Measurements from ENCODE around the gene SHH. TPM values are rescaled to one million over a fixed set of nuclear protein-coding genes. Genes with fewer than 3 reads are reported as not detected.

The SHH gene
- total RNA-seq (2021; fragmentation: NEBNext Ultra II Directional; extraction: Animal tissue kit (Norgen Biotek cat#: 25700)), result not detected
- long read RNA-seq, result 0 reads

DNA sequence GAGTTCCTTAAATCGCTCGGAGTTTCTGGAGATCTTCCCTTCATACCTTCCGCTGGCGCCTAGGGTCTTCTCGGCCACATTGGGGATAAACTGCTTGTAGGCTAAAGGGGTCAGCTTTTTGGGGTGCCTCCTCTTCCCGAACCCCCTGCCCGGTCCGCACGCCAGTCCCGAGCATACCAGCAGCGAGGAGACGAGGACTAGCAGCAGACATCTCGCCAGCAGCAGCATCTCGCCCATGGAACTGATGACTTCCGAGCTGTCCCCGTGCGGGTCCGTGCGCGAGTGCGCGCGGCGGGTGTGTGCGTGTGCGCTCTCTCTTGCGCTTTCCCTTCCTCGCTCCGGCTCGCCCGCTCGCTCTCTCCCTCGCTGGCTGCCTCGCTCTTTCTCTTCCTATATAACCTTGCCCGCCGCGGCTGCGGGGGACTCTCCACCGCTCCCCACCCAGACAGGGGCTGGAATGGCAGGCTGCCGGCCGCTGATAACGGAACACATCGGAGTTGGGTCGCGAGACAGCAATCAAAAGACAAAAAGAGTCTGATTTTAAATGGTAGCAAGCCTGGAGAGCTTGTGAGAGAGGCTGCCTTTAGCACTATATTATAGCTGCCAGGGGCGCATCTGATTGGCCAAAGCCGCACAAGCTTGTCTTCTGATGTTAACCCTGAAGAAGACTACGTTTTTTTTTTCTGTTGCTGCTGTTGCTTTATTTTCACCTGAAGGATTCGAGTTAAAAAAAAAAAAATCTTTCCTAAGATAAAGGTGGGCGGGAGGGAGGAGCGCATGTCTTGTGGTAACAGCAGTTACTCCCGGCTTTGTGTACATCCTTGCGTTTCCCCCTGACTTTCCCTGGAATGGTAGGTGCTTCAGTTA, at the start of gene SHH:
TSS of gene SHH (minus strand) at position 569 of the 867 bp plus-strand sequence. CDS start at position 228, 341 bp downstream.
- Mint-ChIP-seq H3K4me3 (peak within 1 kb of the TSS; percentile 79), H3K4me1 (ENCODE audit: low read depth) (peaks cover 21% of the 10 kb centered on the region), H3K36me3 (ENCODE audit: low read depth) (no peaks in the 10 kb centered on the region), H3K27ac (no peak within 1 kb of the TSS), H3K27me3 (ENCODE audit: insufficient read depth) (peaks cover 41% of the 10 kb centered on the region), H3K9me3 (no peaks in the 10 kb centered on the region)
- no peak for DNase-seq
- TF ChIP-seq, protein P1, sequence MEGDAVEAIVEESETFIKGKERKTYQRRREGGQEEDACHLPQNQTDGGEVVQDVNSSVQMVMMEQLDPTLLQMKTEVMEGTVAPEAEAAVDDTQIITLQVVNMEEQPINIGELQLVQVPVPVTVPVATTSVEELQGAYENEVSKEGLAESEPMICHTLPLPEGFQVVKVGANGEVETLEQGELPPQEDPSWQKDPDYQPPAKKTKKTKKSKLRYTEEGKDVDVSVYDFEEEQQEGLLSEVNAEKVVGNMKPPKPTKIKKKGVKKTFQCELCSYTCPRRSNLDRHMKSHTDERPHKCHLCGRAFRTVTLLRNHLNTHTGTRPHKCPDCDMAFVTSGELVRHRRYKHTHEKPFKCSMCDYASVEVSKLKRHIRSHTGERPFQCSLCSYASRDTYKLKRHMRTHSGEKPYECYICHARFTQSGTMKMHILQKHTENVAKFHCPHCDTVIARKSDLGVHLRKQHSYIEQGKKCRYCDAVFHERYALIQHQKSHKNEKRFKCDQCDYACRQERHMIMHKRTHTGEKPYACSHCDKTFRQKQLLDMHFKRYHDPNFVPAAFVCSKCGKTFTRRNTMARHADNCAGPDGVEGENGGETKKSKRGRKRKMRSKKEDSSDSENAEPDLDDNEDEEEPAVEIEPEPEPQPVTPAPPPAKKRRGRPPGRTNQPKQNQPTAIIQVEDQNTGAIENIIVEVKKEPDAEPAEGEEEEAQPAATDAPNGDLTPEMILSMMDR (IDR thresholded peaks at IDR 0.05), result no peak

DNA sequence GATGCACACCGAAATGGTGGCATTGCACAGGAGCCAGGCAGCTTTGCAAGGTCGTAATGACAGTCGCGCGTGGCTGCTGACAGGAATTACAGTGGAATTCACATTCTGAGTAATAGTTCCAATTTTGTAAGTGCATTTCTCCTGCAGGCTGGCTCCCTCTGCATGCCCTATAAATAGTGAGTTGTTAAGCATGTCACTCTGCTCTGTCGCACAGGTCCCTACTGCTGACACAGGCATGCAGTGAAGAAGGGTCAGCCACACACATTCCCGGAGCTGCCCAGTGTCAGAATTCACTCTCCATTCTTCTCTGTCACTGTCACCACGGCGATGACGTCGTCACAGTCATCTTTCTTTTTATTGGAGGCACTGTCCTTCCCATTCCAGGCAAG, 49.2 kb upstream of the SHH start:
- Mint-ChIP-seq H3K27me3 (ENCODE audit: insufficient read depth) (peaks cover 2% of the 10 kb centered on the region), H3K9me3 (peaks cover 10% of the 10 kb centered on the region; the same call in 1 of the 2 replicates), H3K4me1 (ENCODE audit: low read depth) (no peaks in the 10 kb centered on the region), H3K27ac (no peak overlapping the region), H3K36me3 (ENCODE audit: low read depth) (no peaks in the 10 kb centered on the region; the same call in 1 of the 2 replicates), H3K4me3 (no peak overlapping the region)
- TF ChIP-seq, protein P1 (IDR thresholded peaks at IDR 0.05), result no peak
- DNase-seq, result no peak

DNA sequence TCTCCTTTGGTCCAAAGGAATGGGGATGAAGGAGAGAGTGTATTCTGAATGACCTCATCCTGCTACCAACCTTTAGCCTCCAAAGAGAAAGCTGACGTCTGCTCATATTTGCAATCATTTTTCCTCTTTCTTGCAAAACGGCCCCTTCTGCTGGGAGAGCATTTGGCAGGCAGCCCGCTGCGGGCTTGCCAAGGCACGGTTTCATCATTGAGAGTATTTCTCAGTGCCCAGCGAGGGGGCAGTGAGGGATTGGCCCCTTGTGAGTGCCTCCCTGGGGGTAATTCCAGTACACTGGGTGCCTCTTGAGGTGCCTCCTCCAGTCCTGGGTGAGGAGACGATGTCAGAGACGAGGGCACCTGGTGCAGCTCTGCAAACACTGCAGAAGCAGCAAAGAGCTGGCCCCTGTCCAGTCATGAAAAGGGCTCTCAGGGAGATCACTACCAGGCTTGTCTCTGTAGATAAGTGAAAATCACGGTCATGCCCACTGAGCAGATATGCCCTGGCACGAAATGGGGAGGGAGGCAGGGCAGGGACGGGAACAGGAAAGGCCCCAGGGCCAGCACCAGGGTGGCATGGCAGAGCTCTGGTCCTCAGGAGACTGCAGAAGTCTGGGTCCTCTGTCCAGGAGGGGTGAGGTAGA, 48.7 kb upstream of the SHH start:
- Mint-ChIP-seq H3K27ac (no peak overlapping the region), H3K27me3 (ENCODE audit: insufficient read depth) (peaks cover 2% of the 10 kb centered on the region), H3K4me3 (no peak overlapping the region), H3K36me3 (ENCODE audit: low read depth) (no peaks in the 10 kb centered on the region; the same call in 1 of the 2 replicates), H3K4me1 (ENCODE audit: low read depth) (no peaks in the 10 kb centered on the region), H3K9me3 (peaks cover 7% of the 10 kb centered on the region; the same call in 1 of the 2 replicates)
- TF ChIP-seq, protein P1 (IDR thresholded peaks at IDR 0.05), result no peak
- DNase-seq, result no peak

DNA sequence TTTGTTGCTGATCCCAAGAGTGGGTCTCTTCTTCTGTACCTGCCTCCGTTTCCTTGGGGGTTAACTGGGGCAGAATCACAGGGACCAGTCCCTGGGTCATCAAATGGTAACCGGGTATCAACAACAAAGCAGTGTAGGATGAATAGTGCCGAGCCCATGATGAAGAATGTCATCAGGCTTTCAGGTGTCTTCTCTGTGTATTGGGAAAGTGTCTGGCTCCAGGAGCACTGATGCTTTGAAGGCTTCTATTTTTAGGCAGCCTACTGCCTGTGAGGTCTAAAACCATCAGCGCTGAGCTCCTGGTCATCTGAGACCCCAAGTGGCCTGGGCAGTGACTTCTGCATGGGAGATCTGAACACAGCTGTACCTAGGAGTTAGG, 48.2 kb upstream of the SHH start:
- no peak overlapping the region for H3K4me3 Mint-ChIP-seq
- no peak for DNase-seq
- TF ChIP-seq, protein P1 (IDR thresholded peaks at IDR 0.05), result no peak
- H3K4me1 Mint-ChIP-seq (ENCODE audit: low read depth), result no peaks in the 10 kb centered on the region
- H3K36me3 Mint-ChIP-seq (ENCODE audit: low read depth), result no peaks in the 10 kb centered on the region; the same call in 1 of the 2 replicates
- peaks cover 2% of the 10 kb centered on the region; the same call in 1 of the 2 replicates for H3K9me3 Mint-ChIP-seq
- H3K27ac Mint-ChIP-seq, result no peak overlapping the region
- peaks cover 2% of the 10 kb centered on the region for H3K27me3 Mint-ChIP-seq (ENCODE audit: insufficient read depth)

DNA sequence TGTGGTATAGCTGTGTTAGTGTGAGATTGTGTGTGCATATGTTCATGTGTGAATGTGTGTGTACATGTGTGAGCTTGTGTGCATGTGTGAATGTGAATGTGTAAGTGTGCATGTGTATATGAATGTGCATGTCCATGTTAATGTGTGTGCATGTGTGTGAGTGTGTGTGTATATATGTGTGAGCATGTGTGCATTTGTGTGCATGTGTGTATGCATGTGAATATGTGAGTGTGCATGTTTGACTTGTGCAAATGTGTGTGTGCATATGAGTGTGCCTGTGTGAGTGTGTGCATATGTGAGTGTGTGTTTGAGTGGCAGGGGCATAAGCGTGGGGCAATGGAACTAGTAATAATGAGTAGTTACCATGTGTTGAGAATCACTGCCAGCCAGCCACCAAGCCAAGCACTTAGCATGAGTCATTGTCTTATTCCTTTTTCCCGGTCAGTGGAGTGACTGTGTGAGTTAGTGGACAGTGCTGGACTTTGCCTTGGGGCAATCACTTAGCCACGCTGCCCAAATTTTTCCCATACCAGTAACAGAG, 46.3 kb upstream of the SHH start:
- H3K27me3 Mint-ChIP-seq (ENCODE audit: insufficient read depth), result peaks cover 2% of the 10 kb centered on the region; the same call in 1 of the 2 replicates
- TF ChIP-seq, protein P1 (IDR thresholded peaks at IDR 0.05), result no peak
- no peaks in the 10 kb centered on the region for H3K36me3 Mint-ChIP-seq (ENCODE audit: low read depth)
- no peak overlapping the region for H3K27ac Mint-ChIP-seq
- H3K4me3 Mint-ChIP-seq, result no peak overlapping the region
- peaks cover 5% of the 10 kb centered on the region; the same call in 1 of the 2 replicates for H3K9me3 Mint-ChIP-seq
- DNase-seq, result peak; percentile 23
- no peaks in the 10 kb centered on the region for H3K4me1 Mint-ChIP-seq (ENCODE audit: low read depth)

Data from HFFc6 (cell line).